ENCODE data around the gene LAMB3.

DNA sequence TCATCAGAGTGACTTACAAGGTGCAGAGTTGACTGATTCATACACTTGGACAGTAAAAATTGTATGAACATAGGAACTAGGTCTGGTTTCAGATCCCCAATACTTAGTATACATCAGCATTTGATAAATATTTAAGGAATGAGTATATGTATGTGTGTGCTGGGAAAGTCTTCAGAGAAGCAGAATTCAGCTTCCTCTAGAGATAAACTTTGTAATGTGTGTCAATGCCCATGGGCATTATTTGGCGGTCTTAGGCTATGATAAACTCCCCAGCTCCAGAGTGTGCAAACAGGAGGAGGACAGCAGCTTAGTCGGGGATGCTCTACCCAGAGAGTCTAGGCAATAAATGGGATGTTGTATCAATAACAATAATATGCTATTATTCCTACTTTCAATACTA lies 71.6 kb downstream of the LAMB3 start:
- TF ChIP-seq POLR2A (IDR thresholded peaks at IDR 0.05) = no peak
- no peak for TF ChIP-seq EP300 (IDR thresholded peaks at IDR 0.05; ENCODE audit: low read depth)
- TF ChIP-seq, protein P1, sequence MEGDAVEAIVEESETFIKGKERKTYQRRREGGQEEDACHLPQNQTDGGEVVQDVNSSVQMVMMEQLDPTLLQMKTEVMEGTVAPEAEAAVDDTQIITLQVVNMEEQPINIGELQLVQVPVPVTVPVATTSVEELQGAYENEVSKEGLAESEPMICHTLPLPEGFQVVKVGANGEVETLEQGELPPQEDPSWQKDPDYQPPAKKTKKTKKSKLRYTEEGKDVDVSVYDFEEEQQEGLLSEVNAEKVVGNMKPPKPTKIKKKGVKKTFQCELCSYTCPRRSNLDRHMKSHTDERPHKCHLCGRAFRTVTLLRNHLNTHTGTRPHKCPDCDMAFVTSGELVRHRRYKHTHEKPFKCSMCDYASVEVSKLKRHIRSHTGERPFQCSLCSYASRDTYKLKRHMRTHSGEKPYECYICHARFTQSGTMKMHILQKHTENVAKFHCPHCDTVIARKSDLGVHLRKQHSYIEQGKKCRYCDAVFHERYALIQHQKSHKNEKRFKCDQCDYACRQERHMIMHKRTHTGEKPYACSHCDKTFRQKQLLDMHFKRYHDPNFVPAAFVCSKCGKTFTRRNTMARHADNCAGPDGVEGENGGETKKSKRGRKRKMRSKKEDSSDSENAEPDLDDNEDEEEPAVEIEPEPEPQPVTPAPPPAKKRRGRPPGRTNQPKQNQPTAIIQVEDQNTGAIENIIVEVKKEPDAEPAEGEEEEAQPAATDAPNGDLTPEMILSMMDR (IDR thresholded peaks at IDR 0.05) = no peak
- TF ChIP-seq POLR2AphosphoS5 (IDR thresholded peaks at IDR 0.05) = no peak

All from transverse colon (tissue), 4 donors.